Retina (tissue), 1 donor: ENCODE measurements around the gene SKA3.

Experiments used
- DNase-seq: peaks from one replicate; pipeline ENCODE4 v3.0.0-alpha.2; 2016

Gene SKA3

DNA sequence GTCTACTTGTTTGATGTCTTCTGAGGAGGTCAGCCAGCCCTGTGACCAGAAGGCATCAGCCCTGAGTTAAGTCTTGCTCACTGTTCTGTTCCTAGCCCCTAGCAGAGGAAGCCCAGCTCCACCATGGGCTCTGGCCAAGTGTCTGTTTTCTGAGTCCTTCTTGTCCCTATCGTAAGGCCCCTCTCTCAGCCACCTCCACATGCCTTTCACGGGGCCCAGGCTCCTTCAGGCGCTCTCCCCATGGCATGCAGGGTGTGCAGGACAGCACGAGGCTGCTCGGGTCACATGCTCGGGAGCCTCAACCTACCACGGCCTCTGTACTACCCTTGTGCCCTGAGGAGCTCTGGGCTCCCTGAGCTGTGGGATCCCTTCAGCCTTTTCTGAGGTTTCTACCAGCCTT lies 67.2 kb downstream of the SKA3 start:
- no peak for DNase-seq

GRCh38 chr13:21106089-21106488 lies 70.3 kb downstream of the SKA3 start:
- no peak for DNase-seq

DNA sequence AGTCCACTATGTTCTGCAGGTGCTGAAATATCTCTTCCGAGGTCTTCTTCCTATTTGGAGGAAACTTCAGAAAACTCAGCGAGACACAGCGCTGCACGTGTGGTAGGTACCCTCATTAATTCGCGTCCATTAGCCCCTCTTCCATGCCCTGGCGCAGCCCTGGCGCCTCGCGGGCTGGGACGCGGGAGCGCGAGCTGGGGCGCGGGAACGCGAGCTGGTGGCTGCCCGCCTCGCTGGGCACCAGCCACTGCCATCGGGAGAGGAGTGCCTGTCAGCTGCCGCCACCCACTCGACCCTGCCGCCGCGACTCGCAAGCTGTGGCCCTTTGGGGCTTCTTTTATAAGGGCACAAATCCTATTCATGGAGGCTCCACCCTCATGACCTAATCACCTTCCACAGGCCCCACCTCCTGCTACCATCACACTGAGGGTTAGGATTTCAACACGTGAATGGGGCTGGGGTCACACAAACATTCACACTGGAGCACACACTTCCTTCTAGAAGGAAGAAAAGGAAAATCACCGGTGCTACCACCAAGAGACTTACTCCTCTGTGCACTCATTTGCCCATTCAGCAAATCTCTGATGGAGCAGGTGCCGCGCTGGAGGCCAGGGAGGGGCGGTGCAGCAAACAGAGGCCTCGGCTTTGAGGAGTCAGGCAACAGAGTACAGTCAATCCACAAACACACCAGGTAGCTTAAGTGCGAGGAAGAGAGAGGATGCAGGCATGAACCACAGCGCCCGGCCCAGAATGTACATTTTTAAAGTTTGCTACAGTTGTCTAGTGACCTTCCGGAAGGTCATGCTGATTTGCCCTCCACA lies 71.9 kb downstream of the SKA3 start:
- no peak for DNase-seq
